HG03196 (cell line): ENCODE measurements around the gene CLCNKA.
"Not testable (repeated sequence)": the region's sequence is repeated elsewhere in the genome, so short reads cannot be mapped to it uniquely, and the experiment has no call there.

Source experiments
- ATAC-seq: cut with Tn5 transposase; IDR thresholded peaks from one replicate; pipeline ENCODE4 v1.9.1; 2021; ENCODE audit not compliant: unreplicated experiment

Gene CLCNKA

DNA sequence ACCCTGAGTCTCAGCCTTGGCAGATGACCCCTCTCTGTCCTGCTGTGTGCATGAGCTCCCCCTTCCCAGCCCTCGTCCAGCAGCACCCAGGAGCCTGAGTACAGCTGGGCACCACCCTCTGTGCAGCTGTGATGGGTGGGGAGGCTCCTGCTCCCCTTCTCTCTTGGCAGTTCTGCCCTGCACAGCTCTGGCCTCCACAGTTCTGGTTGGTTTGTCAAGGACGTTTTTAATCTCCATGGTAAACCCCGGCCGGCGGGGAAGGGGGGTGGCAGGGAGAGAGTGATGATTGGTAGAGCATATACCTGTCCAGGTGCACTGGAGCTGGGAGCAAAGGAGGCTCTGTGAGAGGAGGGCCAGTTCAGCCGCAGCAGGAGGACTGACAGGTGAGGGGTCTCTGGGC is at the start of gene CLCNKA:
TSS of gene CLCNKA (plus strand) at position 356 of the 400 bp plus-strand sequence. CDS start 584 bp downstream, outside the sequence.
- ATAC-seq, result no peak

DNA sequence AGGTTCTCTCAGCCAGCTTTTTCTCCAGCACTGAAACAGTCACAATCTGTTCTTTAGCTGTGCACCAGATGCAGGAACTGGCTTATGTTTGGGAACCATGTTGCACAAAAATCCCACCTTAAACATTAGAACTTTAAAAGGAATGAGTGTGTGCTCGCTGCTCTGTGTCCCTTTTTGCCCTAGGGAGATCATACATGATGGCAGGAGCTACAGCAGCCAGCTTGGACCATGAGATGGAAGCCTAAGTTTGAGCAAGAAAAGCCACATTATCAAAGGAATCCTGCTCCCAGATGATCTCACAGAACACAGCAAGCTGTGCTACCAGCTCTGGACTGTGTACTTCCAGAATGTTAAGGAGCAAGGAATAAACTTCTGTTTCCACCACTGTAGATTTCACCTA is 49.4 kb upstream of the CLCNKA start:
- ATAC-seq, result no peak

DNA sequence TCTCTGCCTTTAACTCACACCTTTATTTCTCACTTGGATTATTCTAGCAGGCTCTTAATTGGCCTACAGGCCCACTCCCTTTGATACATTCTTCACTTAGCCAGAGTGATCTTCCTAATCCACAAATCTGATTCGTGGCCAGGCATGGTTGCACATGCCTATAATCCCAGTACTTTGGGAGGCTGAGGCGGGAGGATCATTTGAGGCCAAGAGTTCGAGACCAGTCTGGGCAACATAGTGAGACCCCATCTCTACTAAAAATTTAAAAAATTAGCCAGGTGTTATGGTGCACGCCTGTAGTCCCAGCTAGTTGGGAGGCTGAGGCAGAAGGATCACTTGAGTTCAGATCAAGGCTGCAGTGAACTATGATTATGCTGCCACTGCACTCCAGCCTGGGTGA is 48.1 kb upstream of the CLCNKA start:
- no peak for ATAC-seq

DNA sequence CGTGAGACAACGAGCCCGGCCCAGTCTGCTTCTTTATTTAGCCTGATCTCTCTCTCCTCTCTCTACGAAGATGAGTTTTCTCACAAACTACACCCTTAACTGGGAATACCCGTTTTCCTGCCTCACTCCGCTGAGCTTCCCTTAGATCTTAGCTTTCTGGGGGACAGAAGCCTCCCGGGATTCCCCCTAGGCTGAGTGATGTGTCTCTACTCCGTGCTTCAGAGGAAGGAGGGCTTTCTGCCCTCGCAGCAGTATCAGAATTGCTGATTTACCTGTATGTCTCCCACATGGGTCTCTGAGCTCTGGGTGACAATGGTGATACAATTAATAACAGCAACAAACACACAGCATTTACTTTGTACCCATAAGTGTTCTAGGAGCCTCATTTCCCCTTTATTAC is 47.0 kb upstream of the CLCNKA start:
- peak; percentile 36 for ATAC-seq

DNA sequence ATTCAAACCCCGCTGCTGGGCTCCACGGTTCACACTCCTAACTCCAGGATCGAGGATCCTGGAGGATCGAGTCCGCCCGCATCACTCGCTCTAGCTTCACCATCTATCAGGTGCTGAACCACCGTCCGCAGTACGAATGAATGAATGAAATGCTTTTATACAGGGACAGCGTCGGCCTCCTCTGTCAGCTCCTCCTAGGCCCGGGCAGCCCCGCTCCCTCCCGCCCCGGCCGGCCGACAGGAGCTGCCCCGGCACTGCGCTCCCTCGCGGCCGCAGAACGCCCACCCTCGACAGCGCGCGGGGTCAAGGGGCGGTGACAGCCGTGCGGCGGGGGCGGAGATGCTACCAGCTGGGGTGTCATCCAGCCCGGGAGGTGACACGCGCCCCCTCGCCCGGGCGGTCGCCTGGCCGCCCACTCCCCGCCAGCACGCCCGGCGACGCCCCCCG is 46.5 kb upstream of the CLCNKA start:
- ATAC-seq, result peak; percentile 52

DNA sequence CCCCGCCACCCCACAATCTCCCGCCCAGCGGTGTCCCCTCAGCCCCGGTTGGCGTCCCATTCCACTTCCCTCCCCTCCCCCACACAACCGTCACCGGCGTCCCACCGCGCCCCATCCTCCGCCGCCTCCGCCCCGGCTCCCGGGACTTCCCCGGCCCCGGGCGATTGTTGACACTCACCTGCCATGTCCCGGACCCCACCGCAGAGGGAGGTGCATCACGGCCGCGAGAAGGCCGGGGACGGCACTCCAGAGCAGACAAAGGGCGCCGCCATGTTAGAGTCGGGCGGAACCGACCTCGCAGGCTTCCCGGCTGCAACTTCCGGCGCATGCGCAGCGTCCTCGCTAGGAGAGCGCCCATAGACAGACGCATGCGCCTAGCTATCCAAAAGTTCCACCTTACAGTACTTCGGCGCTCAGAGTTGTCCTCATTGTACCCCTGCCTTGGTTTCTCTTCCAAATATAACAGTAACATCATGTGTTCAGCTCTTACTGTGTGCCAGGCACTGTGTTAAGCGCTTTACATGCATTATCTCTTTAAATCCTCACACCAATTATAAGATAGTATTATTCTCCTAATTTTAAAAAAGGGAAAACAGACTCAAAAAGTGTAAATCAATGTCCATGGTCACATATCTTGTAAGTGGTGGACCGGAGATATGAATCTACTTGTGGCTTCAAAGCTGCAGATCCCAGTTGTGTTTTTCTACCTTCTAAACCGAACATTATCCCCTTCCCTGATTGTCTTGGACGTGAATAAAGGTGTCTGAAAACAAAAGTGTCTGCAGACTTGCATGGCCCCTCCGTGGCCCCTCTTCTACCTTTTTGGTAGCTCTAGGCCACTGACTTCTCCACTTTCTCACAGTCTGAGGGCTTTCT is 45.8 kb upstream of the CLCNKA start, which contains the start of gene ZBTB17:
TSS of gene ZBTB17 (minus strand) at position 297 of the 876 bp plus-strand sequence. CDS start 27,606 bp downstream, outside the sequence.
- peak; percentile 65 for ATAC-seq

DNA sequence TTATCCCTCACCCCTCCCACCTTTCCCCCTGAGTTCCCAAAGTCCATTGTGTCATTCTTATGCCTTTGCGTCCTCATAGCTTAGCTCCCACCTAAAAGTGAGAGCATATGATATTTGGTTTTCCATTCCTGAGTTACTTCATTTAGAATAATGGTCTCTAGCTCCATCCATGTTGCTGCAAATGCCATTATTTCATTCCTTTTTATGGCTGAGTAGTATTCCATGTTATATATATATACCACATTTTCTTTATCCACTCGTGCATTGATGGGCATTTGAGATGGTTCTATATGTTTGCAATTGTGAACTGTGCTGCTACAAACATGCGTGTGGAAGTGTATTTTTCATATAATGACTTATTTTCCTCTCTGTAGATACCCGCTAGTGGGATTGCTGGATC is 43.9 kb upstream of the CLCNKA start:
- not testable (repeated sequence) for ATAC-seq

DNA sequence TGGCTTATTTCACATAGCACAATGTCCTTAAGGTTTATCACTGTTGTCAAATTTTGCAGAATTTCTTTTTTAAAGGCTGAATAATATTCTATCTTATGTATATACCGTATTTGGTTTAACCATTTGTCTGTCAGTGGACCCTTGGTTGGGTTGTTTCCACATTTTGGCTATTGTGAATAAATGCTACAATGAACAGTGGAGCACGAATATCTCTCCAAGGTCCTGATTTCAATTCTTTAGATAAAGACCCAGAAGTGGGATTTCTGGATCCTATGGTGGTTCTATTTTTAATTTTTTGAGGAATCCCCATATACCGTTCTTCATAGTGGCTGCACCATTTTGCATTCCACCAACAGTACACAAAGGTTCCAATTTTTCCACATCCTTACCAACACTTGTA is 40.2 kb upstream of the CLCNKA start:
- ATAC-seq, result no peak

DNA sequence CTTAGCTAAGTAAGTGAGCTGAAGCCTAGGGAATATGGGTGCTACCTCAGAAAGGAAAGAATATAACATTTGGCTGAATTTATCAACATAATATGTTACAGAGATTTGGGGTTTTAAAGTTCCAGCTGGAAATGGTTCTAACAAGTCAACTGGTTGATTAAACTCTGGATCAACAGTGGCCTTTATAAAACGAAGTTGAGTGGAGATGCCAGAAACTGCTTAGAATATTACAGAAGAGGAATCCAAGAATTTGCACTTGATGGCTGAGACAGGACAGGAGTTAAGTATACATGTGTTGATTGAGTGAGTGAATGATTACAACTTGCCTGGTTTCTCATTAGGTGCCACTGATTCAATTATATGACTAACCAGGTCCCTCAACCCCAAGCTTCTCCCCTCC is 38.6 kb upstream of the CLCNKA start:
- ATAC-seq, result no peak

DNA sequence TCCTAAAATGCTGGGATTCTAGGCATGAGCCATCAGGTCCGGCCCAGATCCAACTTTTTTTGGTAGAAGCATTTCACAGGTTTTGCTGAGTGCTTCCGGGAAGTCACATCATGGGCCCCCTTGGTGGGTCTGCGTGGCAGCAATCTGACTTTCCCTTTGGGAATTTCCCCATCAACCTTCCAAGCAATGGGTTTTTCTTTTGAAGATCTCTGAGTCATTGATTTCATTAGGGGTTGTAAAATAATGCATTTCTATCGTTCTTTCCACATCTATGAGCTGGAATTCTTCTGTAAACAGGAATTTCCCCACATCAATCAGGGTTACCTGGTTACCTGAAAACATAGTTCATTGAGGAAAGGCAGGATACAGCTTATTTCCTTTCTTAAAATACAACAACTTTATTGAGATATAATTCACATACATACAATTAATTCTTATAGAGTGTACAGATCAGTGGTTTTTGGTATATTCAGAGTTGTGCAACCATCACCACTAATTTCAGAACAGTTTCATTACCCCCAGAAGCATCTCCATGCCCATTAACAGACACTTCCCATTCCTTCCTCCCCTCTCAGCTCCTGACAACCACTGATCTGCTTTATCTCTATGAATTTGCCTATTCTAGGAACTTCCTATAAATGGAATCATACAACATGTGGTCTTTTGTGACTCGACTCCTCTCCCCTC is 36.1 kb upstream of the CLCNKA start:
- no peak for ATAC-seq

DNA sequence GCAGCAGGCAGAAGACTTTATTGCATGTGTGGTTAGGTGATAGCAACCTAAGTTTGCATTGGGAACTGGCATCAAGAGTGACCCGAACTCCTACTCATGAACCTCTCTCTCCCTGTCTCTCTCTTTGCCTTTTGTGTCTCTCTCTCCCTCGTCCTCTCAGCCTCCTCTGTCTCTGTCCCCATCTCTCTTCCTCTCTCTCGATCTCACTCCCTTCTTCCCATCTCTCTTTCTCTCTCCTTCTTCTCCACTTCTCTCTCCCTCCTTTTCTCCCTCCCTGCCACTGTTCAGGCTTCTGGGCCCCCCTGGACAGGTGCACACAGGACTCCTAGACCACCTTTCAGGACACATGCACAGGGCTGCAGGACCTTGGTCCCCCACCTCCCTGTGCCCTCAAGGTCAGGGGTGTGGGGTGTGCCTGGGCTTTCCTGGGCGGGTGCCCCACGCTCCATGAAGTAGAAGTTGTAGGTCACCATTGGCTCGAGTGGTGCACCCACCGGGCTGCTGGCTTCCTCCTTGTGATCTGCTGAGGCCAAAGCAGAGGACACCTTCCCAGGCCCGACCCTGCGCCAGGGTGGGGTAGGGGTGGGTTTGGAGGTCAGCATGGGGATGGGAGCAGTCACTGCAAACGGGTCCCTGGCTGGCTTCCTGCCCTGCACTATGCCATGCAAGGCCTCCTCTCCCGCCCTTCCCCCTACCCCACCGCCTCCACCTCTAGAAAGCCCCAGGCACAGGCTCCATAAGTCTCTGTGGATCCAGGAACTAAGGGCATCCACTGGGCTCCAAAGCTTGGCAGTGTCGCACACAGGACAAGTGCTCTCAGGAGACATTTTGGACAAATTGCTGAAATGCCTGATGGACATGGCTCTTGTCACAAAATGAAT is 32.7 kb upstream of the CLCNKA start:
- no peak for ATAC-seq

DNA sequence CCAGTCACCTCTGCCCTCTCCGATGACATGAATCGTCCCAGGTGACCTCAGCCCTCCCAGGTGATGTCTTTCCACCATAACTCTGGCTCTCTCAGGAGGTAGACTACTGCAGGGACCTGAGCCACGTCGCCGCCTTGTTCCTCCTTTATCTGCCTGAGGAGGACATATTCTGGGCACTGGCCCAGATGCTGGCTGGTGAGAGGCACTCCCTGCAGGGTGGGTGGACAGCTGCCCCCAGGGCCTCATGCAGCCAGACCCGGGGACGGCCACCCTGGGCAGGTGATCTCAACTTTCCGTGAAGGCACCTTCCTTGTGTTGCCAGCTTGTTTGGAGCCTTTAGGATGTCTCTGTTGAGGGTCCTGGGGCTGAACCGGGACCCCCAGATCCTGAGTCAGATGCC is 32.1 kb upstream of the CLCNKA start:
- no peak for ATAC-seq

DNA sequence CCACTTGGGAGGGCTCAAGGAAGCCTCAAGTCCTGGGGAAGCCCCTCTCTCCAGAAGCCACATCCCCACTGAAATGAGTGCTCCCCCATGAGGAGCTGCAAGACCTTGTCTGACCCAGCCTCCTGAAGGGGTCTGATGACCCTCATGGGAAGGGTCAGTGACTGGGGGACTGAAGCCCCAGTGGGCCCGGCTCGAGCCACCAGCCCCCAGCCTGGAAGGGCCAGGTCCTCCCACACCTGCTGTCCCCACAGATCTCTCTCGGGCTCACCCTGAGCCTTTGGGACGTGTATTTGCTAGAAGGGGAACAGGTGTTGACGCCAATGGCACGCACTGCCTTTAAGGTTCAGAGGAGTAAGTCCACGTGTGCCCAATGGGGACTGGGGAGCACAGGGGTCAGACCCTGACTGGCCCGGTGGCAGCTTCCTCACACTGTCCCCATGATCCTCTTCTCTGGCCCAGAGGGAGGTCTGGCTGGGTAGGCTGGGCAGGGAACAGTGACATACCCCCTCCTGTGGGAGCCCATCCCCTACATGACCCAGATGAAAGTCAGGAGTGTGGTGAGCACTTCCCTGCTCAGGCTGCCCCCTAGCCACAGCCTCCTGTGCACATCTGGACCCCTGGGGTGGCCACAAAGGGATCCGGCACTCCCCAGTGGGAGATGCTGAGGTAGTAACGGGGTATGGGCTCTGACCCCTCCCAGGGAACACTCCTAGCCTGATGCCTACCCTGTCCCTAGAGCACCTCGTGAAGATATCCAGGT is 30.2 kb upstream of the CLCNKA start:
- ATAC-seq, result no peak

DNA sequence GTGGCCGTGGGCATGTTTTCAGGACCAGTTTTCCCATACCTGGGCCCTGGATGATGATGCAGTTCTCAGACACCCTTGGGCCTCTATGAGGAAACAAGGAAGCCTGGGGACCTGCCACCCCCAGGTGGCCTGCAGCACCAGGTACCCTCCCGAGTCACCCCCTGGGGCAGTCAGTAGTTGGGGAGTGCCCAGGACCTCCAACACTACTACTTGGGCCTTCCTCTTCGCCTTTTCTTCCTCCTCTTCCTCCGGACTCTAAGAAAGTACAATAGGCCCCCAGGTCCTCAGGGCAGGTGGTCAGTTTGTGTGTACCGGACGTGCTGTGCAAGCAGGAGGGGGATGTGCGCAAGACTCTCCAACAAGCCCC is 29.7 kb upstream of the CLCNKA start:
- no peak for ATAC-seq

DNA sequence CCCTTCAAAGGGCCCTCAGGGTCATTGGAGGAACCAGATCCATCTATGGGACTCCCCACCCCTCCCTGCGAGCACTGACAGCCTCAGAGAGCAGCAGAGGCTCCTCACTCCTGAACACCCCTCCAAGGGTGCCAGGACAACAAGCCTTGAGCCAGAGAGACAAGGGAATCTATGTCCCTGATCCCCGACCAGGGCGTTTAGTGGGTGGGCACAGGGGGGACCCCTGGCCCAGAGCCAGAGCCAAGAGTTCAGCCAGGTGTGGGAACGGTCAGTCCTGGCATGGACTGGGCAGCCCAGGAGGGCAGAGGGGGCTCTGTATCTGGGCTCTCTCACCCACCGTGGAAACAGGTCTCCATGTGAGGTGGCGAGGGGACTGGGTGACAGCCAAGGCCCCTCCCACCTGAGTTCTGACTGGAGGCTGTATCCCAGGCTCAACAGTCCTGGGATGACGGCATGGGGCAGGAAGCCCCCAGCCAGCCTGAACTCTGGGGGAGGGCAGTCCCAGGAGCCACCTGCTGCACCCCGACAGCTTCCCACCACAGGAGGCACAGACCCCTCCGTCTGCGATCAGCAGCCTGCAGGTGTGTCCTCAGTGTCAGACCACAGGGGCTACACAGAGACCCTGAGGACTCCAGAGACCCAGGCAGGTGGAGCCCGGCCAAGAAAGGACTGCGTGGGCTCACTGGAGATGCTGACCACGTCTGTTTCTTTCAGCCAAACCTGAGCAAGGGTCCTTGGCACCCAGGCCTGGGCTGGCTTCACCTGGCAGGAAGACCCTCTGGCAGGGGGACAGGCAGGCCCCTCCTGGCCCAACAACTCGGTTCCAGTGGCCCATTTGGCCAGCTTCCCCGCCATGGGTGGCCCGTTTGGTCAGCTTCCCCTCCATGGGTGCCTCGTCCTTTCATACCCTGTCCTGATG is 29.0 kb upstream of the CLCNKA start:
- ATAC-seq, result no peak

DNA sequence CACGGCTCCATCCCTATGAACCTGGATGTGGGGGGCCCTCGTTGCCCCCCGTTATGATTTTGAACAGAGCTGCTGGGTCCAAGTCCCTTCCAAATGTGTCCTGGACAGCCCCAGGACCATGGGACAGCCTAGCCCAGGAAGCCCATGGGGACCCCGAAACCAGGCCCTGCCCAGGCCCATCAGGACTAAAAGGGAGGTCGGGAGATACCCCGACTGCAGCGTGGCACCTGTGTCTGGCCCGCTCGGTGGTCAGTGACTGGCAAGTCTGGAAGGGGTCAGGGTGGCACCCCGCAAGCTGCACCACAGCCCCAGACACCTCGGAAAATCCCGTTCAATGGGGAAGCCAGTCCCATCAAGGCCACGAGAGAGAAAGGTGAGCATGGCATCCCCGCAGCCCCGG is 28.2 kb upstream of the CLCNKA start:
- ATAC-seq, result no peak

DNA sequence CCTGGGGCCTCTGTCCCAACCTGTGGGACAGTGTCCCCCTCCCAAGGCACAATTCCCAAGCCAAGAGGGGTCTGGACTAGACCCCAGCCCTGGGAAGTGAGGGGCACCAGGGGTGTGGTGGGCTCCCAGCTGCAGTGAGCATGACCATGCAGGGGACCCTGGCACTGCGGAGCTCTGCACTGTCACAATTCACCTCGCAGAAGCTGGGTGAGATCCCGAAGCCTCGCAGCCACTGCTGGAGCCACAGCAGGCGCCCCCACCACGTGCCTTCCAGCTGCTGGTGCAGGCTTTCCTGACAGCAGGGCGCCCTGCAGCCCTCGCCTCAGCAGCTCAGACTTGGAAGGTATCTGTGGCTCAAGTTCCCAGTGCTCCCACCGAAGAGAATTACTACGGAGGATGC is 27.8 kb upstream of the CLCNKA start:
- ATAC-seq, result no peak

DNA sequence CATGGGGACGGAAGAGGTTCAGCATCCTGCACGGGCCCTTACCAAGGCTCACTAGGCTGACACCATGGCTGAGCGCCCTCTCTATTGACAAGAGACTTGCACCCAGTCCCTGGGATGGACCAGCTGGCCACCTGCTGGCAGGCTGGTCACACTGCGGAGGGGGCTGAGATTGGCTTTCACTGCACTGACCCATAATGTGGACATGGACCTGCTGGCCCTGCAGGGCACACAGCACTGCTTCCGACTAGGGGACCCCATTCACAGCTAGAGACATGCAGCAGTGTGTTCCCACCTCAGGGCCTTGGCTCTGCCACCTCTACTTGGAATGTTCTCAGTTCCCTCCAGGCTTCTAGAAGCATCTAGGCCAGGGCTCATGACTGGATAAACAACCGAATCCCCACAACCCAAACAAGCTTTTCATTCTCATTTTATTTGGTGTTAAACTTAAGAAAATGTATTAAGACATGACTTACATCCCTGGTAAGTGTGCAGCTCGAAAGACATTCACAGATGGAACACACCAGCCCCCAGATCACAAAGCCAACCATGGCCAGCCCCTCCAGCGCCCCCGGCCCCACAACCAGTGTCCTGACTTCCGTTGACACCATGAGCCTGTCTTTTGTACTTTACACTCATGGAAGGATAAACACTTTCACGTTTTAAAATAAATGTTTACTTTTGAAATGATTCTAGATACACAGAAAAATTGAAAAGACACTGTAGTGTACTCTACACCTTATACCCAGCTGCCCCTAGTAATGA is 27.1 kb upstream of the CLCNKA start:
- ATAC-seq, result no peak
